Right hindlimb (tissue), 1 donor: ENCODE measurements around the gene DTNBP1.

ENCODE experiments used
- DNase-seq: peaks from one replicate; pipeline ENCODE4 v3.0.0-alpha.2; 2018

The DTNBP1 gene

DNA sequence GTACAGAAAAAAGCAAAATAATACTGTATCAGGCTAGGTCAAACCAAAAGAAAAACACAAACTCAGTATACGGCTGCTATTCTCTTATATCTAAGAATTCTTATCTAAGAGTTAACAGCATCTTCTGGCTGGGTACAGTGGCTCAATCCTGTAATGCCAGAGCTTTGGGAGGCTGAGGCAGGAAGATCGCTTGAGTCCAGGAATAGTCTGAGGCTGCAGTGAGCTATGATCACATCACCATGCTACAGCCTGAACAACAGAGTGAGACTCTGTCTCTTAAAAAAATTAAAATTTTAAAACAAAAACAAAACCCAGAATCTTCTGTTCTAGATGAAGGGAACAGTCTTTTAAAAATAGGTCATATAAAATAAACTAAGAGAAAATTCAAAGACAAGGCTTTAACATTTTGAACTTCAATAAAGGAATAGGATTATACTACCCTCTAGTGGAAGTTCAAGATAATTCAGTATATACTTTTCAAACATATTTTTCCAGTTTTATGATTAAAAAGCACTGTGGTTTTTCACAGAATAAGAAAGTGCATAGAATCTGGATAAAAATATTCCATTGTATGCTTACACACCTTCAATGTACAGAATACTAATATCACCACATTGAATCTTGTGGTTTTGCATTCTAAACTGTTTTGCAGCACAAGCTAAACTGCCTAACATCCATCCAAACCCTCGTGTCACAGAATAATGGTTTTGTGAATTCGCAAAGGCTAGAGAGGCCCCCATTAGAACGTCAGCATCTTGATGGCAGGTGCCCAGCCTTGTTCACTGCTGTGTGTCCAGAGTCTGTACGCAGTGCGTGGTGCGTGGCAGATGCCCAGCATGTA, 39.3 kb downstream of the DTNBP1 start:
- no peak for DNase-seq

DNA sequence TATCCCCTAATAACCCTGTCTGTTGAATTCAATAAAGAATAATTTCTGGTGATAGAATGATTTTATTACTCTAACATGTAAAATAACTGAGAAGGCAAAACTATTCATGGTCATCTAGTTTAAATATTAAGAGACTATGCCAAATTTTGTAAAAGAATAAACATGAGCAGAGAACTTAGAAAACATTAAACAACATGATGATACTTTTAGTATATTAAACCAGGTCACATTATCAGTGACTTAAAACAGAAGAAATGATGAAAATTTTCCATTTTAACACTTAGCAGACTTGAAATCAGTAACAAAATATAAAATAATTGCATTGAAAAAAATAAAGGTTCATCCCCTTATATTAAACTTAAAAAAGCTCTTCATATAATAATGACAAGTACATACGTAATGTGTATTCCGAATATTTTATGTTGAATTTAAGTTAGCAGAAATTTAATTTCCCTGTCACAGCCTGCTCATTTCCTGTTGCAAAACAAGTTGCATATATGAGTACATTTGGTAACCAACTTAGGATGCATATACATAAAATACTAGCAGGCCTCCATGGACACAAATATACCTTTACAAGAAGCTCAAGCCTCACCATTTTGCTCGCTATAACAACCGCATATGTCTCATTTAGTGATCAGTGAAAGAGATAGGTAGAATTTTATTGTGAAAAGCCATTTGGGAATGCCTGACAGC, 40.6 kb downstream of the DTNBP1 start:
- DNase-seq, result no peak

DNA sequence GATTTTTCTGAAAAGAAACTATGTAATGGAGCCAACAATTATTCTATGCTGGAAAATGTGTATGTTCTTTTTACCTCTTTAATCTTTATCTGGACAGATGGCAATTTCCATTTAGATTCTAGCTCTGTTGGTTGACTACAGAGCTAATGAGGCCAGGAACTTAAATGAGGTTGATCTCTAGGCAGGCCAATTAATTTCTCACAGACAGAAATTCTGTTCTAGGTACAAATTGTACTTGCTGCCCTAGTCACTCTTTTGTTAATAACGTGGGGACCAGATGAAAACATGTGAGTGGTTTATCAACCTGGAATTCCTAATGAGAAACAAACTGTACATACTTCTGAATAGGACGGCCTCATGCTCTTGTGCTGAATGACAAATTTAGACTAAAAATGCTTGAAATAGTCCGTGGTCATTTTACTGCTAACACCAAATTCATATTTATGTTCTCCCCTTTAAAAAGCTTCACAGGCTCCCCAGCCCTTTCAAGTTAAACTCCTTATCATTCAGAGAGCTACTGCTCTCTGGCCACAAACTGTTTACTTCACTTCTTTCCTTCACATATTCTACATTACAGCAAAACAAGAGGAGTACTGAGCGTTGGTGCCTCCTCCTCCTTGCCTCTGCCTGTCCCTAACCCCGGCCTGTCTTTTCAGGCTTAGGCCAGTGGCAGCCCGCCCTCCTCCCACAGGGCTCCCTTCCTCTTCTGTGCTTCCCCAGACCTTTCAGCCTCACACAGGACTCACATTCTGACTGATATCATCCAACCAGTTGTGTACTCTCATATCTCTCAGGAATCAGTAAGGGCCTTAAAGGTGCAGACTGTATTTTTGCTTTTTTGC, 41.4 kb downstream of the DTNBP1 start:
- no peak for DNase-seq

GRCh38 chr6:15620611-15621010, 42.2 kb downstream of the DTNBP1 start:
- DNase-seq, result no peak

DNA sequence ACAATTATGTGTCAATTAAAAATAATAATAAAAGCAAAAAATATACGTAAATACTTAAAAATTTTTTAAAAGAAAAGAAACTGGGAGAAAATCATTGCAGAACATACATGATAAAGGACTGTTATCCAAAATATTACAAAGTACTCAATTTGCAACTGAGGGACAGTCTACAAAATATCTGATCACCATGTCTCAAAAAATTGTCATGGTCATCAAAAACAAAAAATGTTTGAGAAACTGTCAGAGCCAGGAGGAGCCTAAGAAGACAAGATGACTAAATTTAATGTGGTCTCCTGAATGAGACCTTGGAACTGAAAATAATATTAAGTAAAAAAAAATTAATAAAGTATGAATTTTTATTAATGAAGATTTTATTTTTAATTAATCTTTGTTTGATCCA, 43.5 kb downstream of the DTNBP1 start:
- no peak for DNase-seq

DNA sequence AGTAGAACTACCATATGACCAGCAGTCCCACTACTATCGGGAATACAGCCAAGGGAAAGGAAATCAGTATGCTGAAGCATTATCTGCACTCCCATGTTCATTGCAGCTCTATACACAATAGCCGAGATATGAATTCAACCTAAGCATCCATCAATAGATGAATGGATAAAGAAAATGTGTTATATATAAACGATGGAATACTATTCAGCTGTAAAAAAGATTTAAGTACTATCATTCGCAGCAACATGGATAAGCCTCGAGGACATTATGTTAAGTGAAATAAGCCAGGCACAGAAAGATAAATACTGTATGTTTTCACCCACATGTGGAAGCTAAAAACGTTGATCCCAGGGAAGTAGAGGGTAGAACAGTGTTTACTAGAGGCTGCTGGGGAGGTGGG, 44.1 kb downstream of the DTNBP1 start:
- DNase-seq, result no peak

- no peak for DNase-seq
These were observed 46.6 kb downstream of the DTNBP1 start for GRCh38 chr6:15616261-15616660.

GRCh38 chr6:15615802-15616201, 47.0 kb downstream of the DTNBP1 start:
- no peak for DNase-seq

- DNase-seq, result no peak
These were observed 48.6 kb downstream of the DTNBP1 start for GRCh38 chr6:15614277-15614676.

- DNase-seq, result no peak
These were observed 54.4 kb downstream of the DTNBP1 start for GRCh38 chr6:15608396-15608795.

- no peak for DNase-seq
These were observed 55.2 kb downstream of the DTNBP1 start for GRCh38 chr6:15607603-15608002.

DNA sequence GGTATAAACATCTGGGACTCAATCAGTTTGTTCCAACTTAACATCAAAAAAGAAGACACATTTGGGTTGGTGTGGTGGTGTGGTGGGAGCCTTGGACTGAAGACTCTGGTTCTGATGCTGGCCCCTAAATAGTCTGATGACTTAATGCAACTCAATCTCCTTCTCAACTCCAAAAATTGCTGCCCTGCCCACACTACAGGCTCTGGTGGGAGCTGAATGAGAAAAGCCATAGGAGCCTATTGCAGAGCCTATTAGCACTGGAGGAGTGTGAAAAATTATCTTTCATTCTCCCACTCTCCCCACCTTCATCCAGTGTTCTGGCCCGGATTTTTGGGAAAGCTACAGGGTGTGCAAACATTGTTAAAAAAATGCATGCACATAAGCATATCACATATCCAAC, 56.5 kb downstream of the DTNBP1 start:
- DNase-seq, result no peak

DNA sequence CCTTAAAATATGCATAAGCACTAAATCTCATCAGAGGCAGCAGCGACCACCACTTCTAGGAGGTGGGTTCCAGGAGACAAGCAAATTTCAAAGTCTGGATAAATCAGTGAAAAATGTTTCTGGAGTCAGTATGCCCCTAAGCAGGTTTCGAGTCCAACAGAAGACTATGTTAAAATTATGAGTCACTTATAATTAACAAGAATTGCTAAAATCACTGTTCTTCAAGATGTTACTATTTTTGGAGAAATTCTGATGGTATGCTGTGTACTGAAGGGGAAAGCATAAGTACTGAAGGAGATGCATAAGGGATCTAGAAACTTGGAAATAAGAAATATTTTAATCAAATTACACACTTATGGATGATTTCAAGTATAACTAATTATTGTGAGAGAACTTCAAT, 58.0 kb downstream of the DTNBP1 start:
- DNase-seq, result no peak

DNA sequence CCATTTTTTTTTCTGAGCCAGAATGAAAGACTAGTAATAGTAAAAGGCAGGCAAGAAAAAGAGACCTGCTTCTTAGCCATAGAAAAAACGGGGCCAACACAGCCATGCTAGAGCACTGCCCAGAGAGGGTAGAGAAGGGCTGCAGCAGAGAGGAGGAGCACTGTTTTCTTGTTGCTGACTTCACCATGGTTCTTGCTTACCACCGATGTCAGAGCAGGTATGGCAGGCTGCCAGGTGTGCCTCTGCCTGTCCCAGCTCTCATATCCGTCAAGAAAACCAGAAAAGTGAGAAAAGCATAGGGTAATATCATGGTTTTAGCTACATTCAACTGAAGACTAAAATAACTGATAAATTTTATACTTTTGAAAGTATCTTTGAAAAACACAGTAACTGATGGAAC, 60.7 kb downstream of the DTNBP1 start:
- no peak for DNase-seq

DNA sequence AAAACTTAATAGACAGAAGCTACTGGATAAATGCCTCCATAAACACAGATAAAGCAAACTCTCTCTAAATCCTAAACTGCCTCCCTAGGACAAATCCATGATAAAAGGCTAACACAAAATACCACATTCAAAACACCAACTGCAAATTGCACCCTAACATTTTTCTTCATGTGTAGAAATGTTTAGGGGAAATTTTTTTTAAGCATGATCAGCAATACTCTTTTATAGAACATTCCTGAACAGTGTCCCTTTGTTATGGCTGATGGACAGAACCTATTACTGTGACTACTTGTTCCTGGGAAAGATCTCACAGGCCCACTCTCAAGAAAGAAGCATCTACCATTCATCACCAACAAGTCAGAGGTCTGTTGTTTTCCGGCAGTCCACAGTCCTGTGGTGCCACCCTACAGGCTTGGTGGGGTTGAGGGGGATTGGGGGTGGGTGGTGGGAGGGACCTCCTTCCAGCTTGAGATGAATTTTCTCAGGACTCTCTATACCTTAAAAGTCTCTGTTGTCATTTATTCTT, 64.5 kb downstream of the DTNBP1 start:
- no peak for DNase-seq

GRCh38 chr6:15596186-15596896, 66.5 kb downstream of the DTNBP1 start:
- DNase-seq, result no peak

DNA sequence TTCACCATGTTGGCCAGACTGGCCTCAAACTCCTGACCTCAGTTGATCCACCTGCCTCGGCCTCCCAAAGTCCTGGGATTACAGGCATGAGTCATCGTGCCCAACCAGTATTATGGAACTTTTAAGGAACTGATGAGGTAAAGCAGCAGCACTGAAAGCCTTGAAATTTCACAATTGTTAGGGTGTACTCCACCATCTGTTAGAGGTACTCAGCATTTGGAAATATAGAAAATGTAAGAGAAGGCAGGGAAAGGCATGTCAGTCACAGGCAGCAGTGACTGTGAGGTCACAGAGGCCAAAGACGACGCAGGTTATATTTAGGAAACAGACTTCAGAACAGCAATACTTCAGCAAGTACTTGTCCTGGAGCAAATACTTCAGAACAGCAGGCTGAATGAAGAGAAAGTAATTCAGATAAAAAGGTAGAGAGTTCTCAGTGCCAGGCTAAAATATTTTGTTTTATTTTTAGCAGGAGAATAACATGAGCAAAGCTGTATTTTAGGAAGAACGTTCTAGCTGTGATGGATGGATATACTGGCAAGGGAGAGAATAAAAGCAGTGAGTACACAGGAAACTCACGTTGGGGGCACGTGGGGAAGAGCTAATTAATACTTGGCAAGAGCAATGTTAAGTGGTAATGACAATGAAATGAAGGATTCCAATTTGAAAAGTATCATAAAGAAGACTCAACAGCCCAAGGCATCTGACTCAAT, 67.2 kb downstream of the DTNBP1 start:
- no peak for DNase-seq

DNA sequence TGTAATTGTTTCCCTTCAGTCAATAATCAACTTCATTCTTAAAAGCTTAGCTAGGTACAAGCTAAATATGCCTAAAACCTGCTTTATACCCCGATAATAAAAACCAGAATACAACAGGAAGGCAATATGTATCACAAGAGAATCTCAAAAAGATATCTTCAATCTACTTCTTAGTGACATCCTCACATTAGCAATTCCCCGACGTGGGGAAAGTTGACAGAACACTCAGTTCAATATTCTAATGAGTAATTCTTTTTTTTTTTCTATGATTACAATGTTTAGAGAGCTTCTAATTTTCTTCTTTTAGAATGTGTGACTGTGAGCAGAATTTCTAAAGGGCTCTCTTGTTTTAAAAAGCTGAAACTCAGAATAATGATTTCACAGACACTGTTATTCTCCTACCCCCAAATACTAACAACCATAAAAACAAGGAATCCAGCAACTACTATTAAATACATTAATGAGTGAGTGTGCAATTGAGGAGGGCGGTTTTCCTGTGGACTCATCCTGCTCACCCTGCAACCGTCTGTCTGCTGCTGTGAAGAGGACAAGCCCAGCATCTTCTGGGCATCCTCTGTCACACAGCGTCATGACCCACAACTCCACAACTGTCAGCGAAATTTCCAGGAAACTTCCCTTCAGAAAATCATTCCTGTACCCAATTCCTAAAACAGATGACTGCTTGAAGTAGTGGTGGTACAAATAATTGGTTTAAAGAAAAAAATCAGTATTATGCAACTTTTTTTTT, 68.1 kb downstream of the DTNBP1 start:
- no peak for DNase-seq

DNA sequence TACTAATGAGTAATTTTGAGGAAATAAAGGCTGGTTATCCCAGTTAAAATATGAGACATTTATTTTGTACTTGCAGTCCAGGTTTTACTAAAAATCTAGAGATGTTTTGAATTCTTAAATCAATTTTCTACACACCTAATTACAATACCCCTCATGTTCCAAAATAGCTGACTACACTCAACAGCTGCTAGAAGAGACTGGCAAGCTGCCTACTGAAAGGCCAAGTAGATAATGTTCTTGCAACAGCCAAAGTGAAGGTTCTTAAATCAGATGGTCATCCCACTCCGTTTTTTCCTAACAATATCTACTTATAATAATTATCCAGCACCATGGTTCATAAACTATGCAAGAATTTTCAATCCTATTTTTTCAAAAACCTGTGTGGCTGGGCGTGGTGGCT, 69.0 kb downstream of the DTNBP1 start:
- peak; percentile 45 for DNase-seq

GRCh38 chr6:15592610-15593009, 70.2 kb downstream of the DTNBP1 start:
- no peak for DNase-seq

DNA sequence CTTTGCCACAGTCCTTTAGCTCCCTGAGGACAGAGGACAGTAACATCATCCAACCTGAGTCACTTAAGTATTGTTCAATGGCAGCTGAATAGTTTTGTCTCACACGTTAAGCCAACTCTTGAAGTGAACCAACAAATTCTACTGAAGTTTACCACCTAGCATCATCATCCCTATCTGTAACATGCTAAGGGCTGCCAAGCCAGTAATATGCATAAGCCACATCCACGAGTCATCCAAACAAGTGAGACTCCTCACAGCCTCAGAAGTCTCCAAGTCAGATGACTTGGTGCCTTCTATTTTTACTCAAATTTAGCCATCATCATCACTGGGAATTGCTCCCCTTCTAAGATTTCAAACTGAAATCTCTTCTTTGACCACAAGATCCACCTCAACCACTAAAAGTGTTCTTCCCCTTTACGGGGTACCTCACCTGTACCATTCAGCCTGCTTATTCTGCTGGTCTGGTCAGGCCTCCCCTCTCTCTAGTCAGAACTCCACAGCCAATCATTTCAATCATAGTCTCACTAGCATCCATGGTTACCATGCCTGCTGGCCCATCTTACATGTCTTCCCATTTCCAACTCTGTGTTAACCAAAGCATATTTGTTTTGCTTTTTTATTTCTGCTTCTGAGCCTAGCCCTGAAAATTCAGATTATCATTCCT, 73.7 kb downstream of the DTNBP1 start:
- no peak for DNase-seq
